Neural progenitor cell (in vitro differentiated cells): ENCODE measurements around the gene CLSTN3.

ENCODE experiments used
- EZH2phosphoT487 ChIP-seq: fragments of 200-600 bp; sonication (generic); IDR thresholded peaks from 2 replicates; pipeline ENCODE4 v1.6.1; 2017; ENCODE audit warnings: antibody characterized with exemption
- TF ChIP-seq, protein P1 (sequence below): fragments of 200-600 bp; sonication (generic); IDR thresholded peaks from 2 replicates; pipeline ENCODE4 v1.5.1; 2017; ENCODE audit warnings: antibody characterized with exemption, mild to moderate bottlenecking

DNA sequence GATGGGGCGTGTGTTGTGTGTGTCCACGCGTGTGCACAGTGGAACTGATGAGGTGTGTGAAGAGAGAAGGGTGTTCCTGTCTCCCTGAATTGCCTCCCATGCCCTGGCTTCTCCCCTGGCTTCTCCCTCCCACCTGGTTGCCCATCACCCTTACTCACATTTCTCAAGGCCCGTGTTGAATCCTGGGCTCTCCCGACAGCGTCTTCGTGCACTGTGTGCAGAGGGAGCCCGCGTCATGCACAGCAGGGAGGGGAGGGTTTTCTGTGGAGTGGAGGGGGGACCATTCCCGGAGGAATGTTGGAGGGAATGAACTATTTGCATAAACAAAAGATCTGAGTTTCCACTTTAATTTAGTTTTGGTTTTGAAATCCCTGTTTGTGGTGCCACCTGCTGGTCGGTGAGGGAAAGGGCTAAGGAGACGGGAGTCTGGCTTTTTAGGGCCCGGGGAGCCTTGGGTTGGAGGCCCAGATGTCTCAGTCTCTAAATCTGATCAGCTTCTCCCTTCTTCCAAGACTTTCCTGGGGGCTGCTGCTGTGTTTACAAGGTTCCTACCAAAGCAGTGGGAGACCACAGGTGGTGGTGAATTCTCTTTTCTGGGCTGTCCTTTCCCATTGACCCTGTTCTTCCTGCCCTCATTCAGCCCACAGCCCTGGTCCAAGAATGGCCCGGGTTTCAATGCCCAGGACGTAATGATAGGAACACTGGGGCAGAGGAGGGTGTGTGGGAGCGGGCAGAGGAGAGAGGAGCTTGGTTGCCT, 37.8 kb upstream of the CLSTN3 start, which contains the start of gene C1R:
- TF ChIP-seq, protein P1, sequence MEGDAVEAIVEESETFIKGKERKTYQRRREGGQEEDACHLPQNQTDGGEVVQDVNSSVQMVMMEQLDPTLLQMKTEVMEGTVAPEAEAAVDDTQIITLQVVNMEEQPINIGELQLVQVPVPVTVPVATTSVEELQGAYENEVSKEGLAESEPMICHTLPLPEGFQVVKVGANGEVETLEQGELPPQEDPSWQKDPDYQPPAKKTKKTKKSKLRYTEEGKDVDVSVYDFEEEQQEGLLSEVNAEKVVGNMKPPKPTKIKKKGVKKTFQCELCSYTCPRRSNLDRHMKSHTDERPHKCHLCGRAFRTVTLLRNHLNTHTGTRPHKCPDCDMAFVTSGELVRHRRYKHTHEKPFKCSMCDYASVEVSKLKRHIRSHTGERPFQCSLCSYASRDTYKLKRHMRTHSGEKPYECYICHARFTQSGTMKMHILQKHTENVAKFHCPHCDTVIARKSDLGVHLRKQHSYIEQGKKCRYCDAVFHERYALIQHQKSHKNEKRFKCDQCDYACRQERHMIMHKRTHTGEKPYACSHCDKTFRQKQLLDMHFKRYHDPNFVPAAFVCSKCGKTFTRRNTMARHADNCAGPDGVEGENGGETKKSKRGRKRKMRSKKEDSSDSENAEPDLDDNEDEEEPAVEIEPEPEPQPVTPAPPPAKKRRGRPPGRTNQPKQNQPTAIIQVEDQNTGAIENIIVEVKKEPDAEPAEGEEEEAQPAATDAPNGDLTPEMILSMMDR: peak; percentile 88
- TF ChIP-seq EZH2phosphoT487: no peak
